ENCODE results near the gene PROSER2. TPM values are rescaled to one million over a fixed set of nuclear protein-coding genes. Genes with fewer than 3 reads are reported as not detected.

Gene PROSER2
- total RNA-seq, 1 experiment from 2014 or later = 4.1 TPM

GRCh38 chr10:11882646-11883375 is 59.7 kb downstream of the PROSER2 start:
- POLR2A ChIA-PET = no interaction called here
- intact Hi-C loops (cut with micrococcal nuclease; ENCODE audit: unreplicated experiment) = no loop called here
- no TSS peak for BruUV-seq (replicated peaks)
- TF ChIP-seq TCF7L2 (IDR thresholded peaks at IDR 0.05; ENCODE audit: low read depth, low read length) = no peak
- no peak for TF ChIP-seq CTCF (IDR thresholded peaks at IDR 0.05)
- TF ChIP-seq POLR2AphosphoS5 (IDR thresholded peaks at IDR 0.05; ENCODE audit: low read depth, low read length) = no peak
- no peak for TF ChIP-seq SIN3A (IDR thresholded peaks at IDR 0.05; ENCODE audit: borderline replicate concordance, insufficient read depth, low read depth, low read length)
- TF ChIP-seq REST (IDR thresholded peaks at IDR 0.05; ENCODE audit: insufficient read depth in 1 of 2, low read depth in 2 of 2, low read length in 1 of 2) = no peak
- Histone ChIP-seq H3K4me1 (ENCODE audit: control insufficient read depth, insufficient read depth, low read length) (no peaks in the 10 kb centered on the region), H3K36me3 (ENCODE audit: control insufficient read depth, insufficient read depth, low read length) (no peaks in the 10 kb centered on the region), H3K9me3 (ENCODE audit: control insufficient read depth, insufficient read depth, low read depth, low read length) (no peaks in the 10 kb centered on the region), H3K4me3 (ENCODE audit: low read depth in 2 of 2, low read length in 2 of 2) (no peak overlapping the region), H3K27ac (ENCODE audit: low read length) (no peak overlapping the region), H3K27me3 (ENCODE audit: control insufficient read depth, insufficient read depth, low read length) (no peaks in the 10 kb centered on the region)
- DNase-seq (ENCODE audit: low read depth, low spot score) (no peak), ATAC-seq (no peak)
- CTCF ChIA-PET = no interaction called here
- in situ Hi-C loops (cut with HindIII; ENCODE audit: low pct_unique_long_range_greater_than_20kb, low sequenced_read_pairs) = no loop called here

- intact Hi-C loops (cut with micrococcal nuclease; ENCODE audit: unreplicated experiment) = no loop called here
- ChIA-PET CTCF (no interaction called here), POLR2A (no interaction called here)
- Histone ChIP-seq H3K4me3 (ENCODE audit: low read depth in 2 of 2, low read length in 2 of 2) (no peak overlapping the region), H3K27ac (ENCODE audit: low read length) (no peak overlapping the region), H3K4me1 (ENCODE audit: control insufficient read depth, insufficient read depth, low read length) (no peaks in the 10 kb centered on the region), H3K27me3 (ENCODE audit: control insufficient read depth, insufficient read depth, low read length) (no peaks in the 10 kb centered on the region), H3K36me3 (ENCODE audit: control insufficient read depth, insufficient read depth, low read length) (no peaks in the 10 kb centered on the region), H3K9me3 (ENCODE audit: control insufficient read depth, insufficient read depth, low read depth, low read length) (no peaks in the 10 kb centered on the region)
- TF ChIP-seq TCF7L2 (IDR thresholded peaks at IDR 0.05; ENCODE audit: low read depth, low read length) = no peak
- no peak for TF ChIP-seq CTCF (IDR thresholded peaks at IDR 0.05)
- no peak for TF ChIP-seq SIN3A (IDR thresholded peaks at IDR 0.05; ENCODE audit: borderline replicate concordance, insufficient read depth, low read depth, low read length)
- no peak for TF ChIP-seq REST (IDR thresholded peaks at IDR 0.05; ENCODE audit: insufficient read depth in 1 of 2, low read depth in 2 of 2, low read length in 1 of 2)
- TF ChIP-seq POLR2AphosphoS5 (IDR thresholded peaks at IDR 0.05; ENCODE audit: low read depth, low read length) = no peak
- no TSS peak for BruUV-seq (replicated peaks)
- no peak for DNase-seq (ENCODE audit: low read depth, low spot score)
- in situ Hi-C loops (cut with HindIII; ENCODE audit: low pct_unique_long_range_greater_than_20kb, low sequenced_read_pairs) = no loop called here
- no peak for ATAC-seq
Observed at GRCh38 chr10:11884706-11885423, 61.7 kb downstream of the PROSER2 start.

All from Panc1 (cell line).